IPS DF 6.9 (cell line): ENCODE results near the gene RPL36AL.

Experiments used
- DNase-seq: peaks from one replicate; pipeline ENCODE4 v3.0.0-alpha.2; 2013; ENCODE audit warnings: low read depth, low spot score
- H3K27ac ChIP-seq: one replicate; pipeline ENCODE4 v1.5.1; 2013; ENCODE audit warnings: low read length, control low read depth
- H3K27me3 ChIP-seq: 2 replicates; pipeline ENCODE4 v1.6.1; 2013; ENCODE audit warnings: mild to moderate bottlenecking, low read length; ENCODE audit not compliant: control insufficient read depth, insufficient read depth
- H3K36me3 ChIP-seq: 2 replicates; pipeline ENCODE4 v1.6.1; 2013; ENCODE audit warnings: low read length; ENCODE audit not compliant: control insufficient read depth, insufficient read depth
- H3K4me1 ChIP-seq: 2 replicates; pipeline ENCODE4 v1.6.1; 2013; ENCODE audit warnings: low read length; ENCODE audit not compliant: control insufficient read depth, insufficient read depth
- H3K4me3 ChIP-seq: 2 replicates; pipeline ENCODE4 v1.5.1; 2013; ENCODE audit warnings: mild to moderate bottlenecking, low read length
- H3K9me3 ChIP-seq: 2 replicates; pipeline ENCODE4 v1.6.1; 2013; ENCODE audit warnings: low read length, inconsistent platforms; ENCODE audit not compliant: control insufficient read depth, insufficient read depth
- WGBS: extraction: QIAGEN DNeasy Blood & Tissue Kit; methylation state at CpG from one replicate; pipeline ENCODE4 v1.1.7; 2013; ENCODE audit warnings: mixed read lengths, missing lambda C conversion rate; ENCODE audit not compliant: insufficient read length, insufficient coverage; 5-methylcytosine and 5-hydroxymethylcytosine counted together

RPL36AL gene

GRCh38 chr14:49578141-49578540 lies 42.3 kb downstream of the RPL36AL start:
- no peak for DNase-seq
- Histone ChIP-seq H3K36me3 (peaks cover 12% of the 10 kb centered on the region; the same call in 1 of the 2 replicates), H3K27me3 (no peaks in the 10 kb centered on the region), H3K9me3 (no peaks in the 10 kb centered on the region), H3K4me3 (no peak overlapping the region), H3K27ac (no peak overlapping the region), H3K4me1 (peaks cover 1% of the 10 kb centered on the region; the same call in 1 of the 2 replicates)
- 100% methylated on average over 1 of the region's 1 CpG for WGBS

- WGBS = no CpG with 5 or more reads among the region's 5 CpGs
- Histone ChIP-seq H3K36me3 (peaks cover 6% of the 10 kb centered on the region; the same call in 1 of the 2 replicates), H3K9me3 (no peaks in the 10 kb centered on the region), H3K27ac (no peak overlapping the region), H3K27me3 (no peaks in the 10 kb centered on the region), H3K4me1 (no peaks in the 10 kb centered on the region), H3K4me3 (no peak overlapping the region)
- no peak for DNase-seq
Observed at GRCh38 chr14:49574038-49574437, 46.4 kb downstream of the RPL36AL start.

DNA sequence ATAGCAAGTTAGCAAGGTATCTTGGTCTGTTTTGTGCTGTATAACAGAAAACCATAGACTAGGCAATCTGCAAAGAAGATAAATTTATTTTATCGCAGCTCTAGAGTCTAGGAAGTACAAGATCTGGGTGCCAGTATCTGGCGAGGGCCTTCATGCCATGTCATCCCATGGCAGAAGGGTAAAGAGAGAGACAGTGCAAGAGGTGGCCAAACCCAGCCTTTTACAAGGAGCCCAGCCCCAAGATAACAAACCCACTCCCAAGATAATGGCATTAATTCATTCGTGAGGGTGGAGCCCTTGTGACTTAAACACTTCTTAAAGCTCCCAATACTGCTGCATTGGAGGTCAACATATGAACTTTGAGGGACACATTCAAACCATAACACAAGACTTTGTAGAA lies 51.1 kb downstream of the RPL36AL start:
- WGBS = no CpG with 5 or more reads among the region's 3 CpGs
- Histone ChIP-seq H3K27ac (no peak overlapping the region), H3K4me3 (no peak overlapping the region), H3K27me3 (no peaks in the 10 kb centered on the region), H3K9me3 (no peaks in the 10 kb centered on the region), H3K4me1 (no peaks in the 10 kb centered on the region), H3K36me3 (no peaks in the 10 kb centered on the region)
- no peak for DNase-seq
